NT2/D1 (cell line): ENCODE data around the gene MDM2.

Experiments used
- SUZ12 ChIP-seq: IDR thresholded peaks from 2 replicates; pipeline ENCODE4 v1.6.1; 2011; ENCODE audit not compliant: insufficient read length, insufficient read depth; ENCODE audit errors: extremely low read depth
- YY1 ChIP-seq: IDR thresholded peaks from 2 replicates; pipeline ENCODE4 v1.6.1; 2011; ENCODE audit not compliant: insufficient read length, insufficient read depth

GRCh38 chr12:68824597-68825250 is 16.7 kb downstream of the MDM2 start:
- TF ChIP-seq SUZ12 (no peak), YY1 (no peak)
